AG04449 (cell line): ENCODE results near the gene PLEKHA3.

ENCODE experiments used
- CTCF ChIA-PET: fragments of 350-600 bp; formaldehyde crosslinking; extraction: SDS; loops from one replicate; lab custom pipeline; 2021; ENCODE audit warnings: antibody characterized with exemption; lab: Yijun Ruan, JAX
- POLR2A ChIA-PET: fragments of 400-600, 350-600 bp; formaldehyde crosslinking; extraction: SDS; loops from one replicate; lab custom pipeline; 2020; ENCODE audit warnings: antibody characterized with exemption, inconsistent platforms; lab: Yijun Ruan, JAX
- DNase-seq: peaks from one replicate; pipeline ENCODE4 v3.0.0-alpha.2; 2010; ENCODE audit warnings: low read depth, low spot score
- H3K4me3 ChIP-seq: 2 replicates; pipeline ENCODE4 v1.5.1; 2011; ENCODE audit warnings: low read depth, mild to moderate bottlenecking, control low read depth, low read length
- CTCF ChIP-seq: IDR thresholded peaks from one replicate; pipeline ENCODE4 v1.5.1; 2011; ENCODE audit warnings: mild to moderate bottlenecking, moderate library complexity, low read length, control low read depth, inconsistent platforms; ENCODE audit not compliant: insufficient read depth; ENCODE audit errors: missing control alignments

PLEKHA3 gene

GRCh38 chr2:178450524-178450773 lies 29.8 kb upstream of the PLEKHA3 start:
- H3K4me3 ChIP-seq = peak overlapping the region; percentile 94
- TF ChIP-seq CTCF = no peak
- CTCF ChIA-PET = interaction anchor here (1.1 to 1.5 kb wide), 3 partner anchors 29 to 36 kb away, joined by 5 read pairs; partner anchors contain the start of gene PLEKHA3
- no peak for DNase-seq
- POLR2A ChIA-PET = interaction anchor here (0.9 to 1.3 kb wide), 3 partner anchors 9 to 147 kb away, joined by 3 to 9 read pairs (median 3); partner anchors contain the start of gene PLEKHA3

- peak within 1 kb of the TSS; percentile 94 for H3K4me3 ChIP-seq
- ChIA-PET CTCF (interaction anchor here (1.4 to 1.5 kb wide), 2 partner anchors 29 to 36 kb away, joined by 5 read pairs; partner anchors contain the start of gene PLEKHA3), POLR2A (interaction anchor here (0.6 to 1.3 kb wide), 6 partner anchors 10 to 218 kb away, joined by 3 to 9 read pairs (median 4); partner anchors contain the start of gene PLEKHA3)
- TF ChIP-seq CTCF = no peak
- DNase-seq = peak; percentile 78
Observed at GRCh38 chr2:178450774-178451525, 29.3 kb upstream of the PLEKHA3 start, which contains the start of the genes PJVK and PRKRA. TSS of gene PJVK (plus strand) at chr2:178451378. CDS start at chr2:178453410, 2,032 bp downstream. TSS of gene PRKRA (minus strand) at chr2:178451175. CDS start at chr2:178451030, 145 bp downstream.

- no peak for TF ChIP-seq CTCF
- ChIA-PET POLR2A (no interaction called here), CTCF (no interaction called here)
- no peak for DNase-seq
- H3K4me3 ChIP-seq = no peak overlapping the region
Observed at GRCh38 chr2:178452334-178452733, 27.9 kb upstream of the PLEKHA3 start.

DNA sequence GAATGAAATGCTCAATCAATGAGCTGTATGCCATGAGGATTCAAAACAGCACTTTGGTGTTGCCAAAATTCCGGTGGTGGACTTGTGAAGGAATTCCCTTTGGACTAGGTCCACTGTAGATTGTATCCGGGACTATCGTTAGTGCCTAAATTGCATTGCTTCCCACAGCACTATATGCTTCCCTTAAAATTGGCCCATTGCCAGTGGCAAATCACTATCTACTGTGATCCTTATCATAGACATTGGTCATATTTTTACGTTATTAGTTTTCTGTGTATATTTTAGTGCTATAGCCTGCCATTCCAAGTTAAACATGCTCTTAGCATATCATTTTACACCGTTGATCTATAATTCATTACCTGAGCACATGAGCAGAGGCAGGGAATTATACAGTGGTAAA lies 27.4 kb upstream of the PLEKHA3 start:
- POLR2A ChIA-PET = no interaction called here
- no peak for DNase-seq
- no peak overlapping the region for H3K4me3 ChIP-seq
- no peak for TF ChIP-seq CTCF
- CTCF ChIA-PET = no interaction called here

DNA sequence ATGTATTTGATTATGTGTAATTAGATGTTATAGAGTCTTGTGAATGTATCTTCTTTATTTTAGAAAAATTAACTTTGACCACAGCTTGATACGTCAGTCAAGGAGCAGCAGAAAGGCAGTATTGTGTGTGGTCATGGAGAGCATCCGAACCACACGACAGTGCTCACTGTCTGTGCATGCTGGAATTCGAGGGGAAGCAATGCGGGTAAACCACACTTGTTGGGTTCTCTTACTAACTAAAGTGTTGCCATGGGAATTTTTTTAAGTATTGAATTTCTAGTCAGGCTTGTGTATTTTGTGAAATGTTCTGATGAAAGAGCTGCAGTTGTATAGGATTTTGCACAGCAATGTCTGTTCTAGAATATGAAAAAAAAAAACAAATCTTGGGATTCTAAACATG lies 24.3 kb upstream of the PLEKHA3 start:
- CTCF ChIA-PET = no interaction called here
- H3K4me3 ChIP-seq = no peak overlapping the region
- no peak for TF ChIP-seq CTCF
- DNase-seq = no peak
- POLR2A ChIA-PET = interaction anchor here (0.6 kb wide), 1 partner anchor 24 kb away, joined by 3 read pairs; no protein-coding TSS in a partner anchor

DNA sequence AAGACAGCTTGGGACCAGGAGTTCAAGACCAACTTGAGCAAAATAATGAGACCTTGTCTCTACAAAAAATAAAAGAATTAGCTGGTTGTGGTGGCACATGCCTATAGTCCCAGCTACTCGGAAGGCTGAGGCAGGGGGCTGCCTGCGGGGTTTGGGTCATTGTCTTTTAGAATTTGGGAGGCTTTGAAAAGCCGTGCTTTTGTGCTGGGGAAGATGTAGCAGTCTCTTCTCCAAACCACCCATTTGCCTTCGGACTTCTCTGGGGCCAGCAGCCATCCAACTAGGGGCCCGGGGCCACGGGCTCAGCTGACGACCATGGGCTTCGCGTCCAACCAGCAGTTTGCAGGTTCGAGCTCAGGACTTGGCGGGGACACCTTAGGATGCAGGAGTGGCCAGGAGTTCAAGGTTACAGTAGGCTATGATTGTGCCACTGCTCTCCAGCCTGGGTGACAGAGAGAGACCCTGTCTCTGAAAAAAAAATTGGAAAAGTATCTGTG lies 22.8 kb upstream of the PLEKHA3 start:
- DNase-seq = no peak
- TF ChIP-seq CTCF = no peak
- CTCF ChIA-PET = interaction anchor here (1.2 kb wide), 1 partner anchor 16 kb away, joined by 3 read pairs; no protein-coding TSS in a partner anchor
- H3K4me3 ChIP-seq = no peak overlapping the region
- POLR2A ChIA-PET = no interaction called here
